DMS153 (cell line): ENCODE results near the gene PTPRD.

Source experiments
- DNase-seq: peaks from one replicate; lab custom pipeline; 2025; lab: John Stamatoyannopoulos, UW

PTPRD gene

GRCh38 chr9:8266861-8267260 lies 2345.9 kb downstream of the PTPRD start:
- DNase-seq, result no peak

- DNase-seq, result no peak
Observed at GRCh38 chr9:8265281-8265680, 2347.5 kb downstream of the PTPRD start.
